ENCODE measurements around the gene SLC12A2.

Gene SLC12A2

DNA sequence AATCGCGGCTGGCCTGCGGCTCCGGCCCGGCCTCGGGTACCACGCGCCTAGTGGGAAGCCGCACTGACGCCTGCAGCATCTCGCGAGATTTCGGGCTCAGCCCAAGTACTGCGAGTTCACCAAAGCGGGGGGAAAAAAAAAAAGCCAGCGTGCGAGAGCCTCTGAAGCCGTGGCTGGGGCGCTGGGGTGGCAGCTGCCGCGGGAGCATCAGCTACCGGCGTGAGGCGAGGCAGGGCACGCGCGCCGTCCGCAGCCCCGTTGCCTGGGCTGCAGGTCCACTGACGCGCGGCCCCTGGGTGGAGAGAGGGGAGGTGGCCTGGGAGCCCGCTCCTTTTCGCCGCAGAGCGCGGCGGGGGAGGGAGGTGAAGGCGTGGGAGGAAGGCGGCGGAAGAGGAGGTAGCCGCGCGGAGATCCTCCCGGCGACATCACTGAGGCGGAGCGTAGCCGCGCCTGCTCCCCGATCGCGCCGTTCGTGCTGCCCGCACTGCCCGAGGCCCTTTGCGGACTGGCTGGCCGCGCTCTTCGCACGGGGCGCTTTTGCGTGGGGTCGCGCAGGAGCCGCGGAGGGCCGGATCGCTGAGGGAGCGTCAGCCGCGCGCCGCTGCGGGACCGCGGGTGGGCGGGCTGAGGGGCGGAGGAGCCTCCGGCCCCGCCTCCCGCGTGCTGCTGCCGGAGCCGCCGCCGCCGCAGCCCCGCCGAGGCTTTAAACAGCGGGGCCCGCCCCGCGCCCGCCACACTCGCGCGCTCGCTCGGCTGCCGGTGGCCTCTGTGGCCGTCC lies at the start of gene SLC12A2:
Gene SLC12A2, plus strand, starts transcription at position 734 of the 778 bp plus-strand sequence. CDS start 189 bp downstream, outside the sequence.
- DNase-seq, result no peak

DNA sequence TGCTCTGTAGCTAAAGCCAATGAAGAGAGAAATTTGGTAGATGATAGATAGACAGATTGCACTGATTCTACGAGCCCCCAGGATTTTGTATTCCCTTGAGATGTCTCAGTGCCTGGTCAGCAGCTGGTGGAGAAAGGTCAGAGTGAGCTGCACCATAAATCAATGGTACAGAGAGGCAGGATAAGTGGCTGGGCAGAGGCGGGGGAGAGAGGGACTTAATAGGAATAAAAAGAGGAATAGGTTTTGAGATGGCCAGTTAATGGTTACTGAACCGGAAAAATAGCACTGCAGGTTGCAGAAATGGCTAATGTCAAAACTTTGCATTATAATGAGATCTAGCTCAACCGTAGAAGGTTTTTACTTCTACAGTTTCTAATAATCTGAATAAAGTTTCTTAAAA lies 47.9 kb upstream of the SLC12A2 start:
- DNase-seq, result no peak

DNA sequence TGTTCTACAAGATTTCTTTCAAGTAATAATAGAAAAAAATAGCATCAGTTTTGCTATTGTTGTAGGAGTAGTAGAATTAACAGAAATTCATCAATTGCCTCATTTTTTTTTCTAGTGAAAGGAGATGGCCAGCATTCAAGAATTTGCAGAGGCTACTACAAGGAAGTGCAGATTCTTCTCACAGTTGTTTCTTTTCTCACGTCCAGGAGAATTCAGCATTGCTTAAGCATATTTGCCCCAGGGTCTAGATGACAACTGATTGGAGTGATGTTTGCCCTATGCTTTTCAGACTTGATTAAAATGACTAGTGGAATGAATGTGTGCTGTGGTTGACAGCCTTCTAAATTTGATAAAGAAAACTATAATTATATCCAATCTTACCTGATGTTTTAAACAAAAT lies 46.6 kb upstream of the SLC12A2 start:
- no peak for DNase-seq

DNA sequence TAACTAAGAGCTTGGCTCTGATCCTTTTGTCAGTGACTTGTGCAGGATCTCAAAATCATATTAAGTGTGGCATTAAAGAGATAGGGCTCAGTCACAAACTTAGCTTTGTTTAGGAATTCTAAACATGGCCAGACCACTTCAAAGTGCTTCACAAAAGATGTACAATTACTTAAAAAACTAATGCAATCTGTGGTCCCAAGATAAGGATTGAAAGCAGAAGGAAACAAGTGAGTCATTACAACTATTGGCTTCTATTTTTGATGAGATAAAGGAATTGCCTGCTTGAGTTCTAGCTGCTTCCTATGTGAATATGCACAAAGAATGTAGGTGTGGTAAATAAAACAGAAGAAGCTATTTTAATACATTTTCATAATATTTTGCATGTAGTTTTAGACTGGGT lies 44.9 kb upstream of the SLC12A2 start:
- no peak for DNase-seq

DNA sequence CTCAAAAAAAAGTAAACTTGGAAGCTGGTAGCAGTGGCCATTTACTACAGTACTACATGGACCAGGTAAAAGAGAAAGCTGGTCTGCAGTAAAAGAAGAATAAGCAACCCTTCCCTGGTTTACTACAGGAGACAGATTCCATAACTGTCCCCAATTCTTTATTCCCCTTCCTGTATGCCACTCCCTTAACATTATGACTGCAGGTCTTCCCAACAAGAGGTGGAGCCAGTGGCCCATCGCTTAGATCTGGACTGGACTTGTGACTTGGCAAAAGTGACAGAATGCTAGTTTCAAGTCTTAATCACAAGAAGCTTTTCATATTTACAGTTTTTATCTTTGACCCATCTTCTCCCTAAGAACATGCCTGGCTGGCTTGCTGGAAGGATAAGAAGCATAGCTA lies 42.6 kb upstream of the SLC12A2 start:
- DNase-seq, result no peak

DNA sequence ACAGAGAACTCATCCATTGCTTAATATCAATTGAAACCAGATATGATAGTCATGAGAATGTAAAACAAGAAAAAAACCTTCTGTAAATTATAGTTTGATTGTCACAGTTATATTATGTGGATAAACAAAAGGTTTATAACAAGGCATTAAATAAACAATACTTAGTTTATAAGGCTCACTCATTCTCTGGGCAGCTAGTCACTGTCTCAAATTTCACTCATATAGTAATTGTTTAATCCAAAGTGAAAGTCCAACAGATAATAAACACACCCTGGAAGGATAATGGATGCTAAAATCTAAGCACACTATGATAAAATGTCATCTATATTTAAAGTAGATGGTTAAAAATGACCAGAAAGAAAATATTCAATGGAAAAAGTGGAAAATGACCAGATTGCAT lies 30.8 kb upstream of the SLC12A2 start:
- DNase-seq, result no peak

DNA sequence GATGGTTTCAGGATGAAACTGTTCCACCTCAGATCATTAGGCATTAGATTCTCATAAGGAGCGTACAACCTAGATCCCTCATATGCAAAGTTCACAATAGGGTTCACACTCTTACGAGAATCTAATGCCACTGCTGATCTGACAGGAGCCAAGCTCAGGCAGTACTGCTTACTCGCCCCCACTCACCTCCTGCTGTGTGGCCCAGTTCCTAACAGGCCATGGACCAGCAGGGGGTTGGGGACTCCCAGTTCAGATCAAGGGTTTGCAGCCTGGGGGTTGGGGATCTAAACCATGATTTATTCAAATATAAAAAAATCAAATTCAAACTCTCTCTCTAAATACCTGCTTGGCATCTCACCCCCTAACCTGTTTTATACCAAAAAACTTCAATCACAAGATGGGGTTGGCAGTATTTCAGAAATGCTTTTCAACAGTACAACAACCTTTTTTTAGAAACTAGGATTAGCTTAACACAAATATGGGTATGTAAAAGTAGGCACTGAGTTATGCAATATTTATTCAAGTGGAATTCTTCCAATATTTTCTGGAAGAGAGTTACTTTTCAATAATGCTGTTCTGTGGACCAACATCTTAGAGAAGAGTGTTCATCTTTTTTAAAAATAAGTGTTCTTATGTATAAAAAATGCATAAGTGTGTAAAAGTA lies 30.1 kb upstream of the SLC12A2 start:
- DNase-seq, result no peak

DNA sequence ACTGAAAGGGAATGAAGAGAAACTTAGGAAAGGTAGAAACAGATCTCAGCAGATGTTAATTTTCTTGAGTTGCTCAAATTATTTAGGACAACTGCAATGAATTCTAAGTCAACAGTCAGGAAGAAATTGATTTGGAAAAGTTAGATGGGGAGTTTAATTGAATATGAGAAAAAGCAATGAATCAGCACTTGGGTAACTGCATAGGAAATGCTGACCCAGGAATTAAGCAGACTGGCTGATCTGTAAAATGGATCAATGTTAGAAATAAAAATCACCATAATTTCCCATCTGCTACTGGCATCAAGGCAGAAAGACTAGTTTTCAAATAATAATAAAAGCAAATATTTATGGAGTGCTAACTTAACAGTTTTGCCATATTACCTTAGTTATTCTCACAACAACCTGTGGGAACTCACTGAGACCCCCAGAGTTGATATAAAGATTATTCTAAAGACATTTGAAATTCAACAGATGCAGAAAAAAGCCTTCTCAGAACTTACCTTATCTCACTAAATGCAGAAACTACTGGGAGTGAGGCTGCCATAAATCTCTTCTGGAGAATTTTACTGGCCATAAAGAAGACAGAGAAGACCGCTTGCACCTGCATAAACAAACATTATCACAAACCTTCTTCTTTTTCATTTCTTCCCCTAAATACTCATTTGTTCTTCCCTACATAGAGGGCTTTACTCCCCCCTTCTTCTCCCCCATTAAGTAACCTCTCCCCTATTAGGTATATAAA lies 22.8 kb upstream of the SLC12A2 start:
- no peak for DNase-seq

DNA sequence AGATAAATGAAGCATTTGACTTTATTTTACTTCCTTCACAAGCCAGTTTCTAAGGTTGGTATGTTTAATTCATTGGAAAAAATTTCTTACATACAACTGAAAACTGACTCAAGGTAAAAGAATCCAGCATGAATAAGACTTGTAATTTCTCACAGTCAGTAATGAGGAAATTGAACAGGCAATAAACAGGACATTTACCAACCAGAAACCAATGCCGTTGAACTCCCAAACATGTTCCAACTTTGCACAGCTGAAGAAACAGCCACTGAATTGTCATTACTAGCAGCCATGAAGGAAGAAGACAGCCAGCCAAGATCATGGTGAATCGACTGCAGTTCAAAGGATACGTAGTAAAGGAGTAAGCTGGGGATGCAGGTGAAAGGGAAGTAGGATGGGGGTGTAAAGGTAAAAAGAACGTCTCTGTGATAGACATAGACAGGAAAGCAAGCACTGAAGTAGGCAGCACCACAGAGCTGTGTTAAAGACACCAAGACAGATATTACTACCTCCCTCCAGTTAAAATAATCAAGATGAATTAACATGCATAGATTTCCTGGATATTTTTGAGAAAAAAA lies 21.3 kb upstream of the SLC12A2 start:
- DNase-seq, result no peak

DNA sequence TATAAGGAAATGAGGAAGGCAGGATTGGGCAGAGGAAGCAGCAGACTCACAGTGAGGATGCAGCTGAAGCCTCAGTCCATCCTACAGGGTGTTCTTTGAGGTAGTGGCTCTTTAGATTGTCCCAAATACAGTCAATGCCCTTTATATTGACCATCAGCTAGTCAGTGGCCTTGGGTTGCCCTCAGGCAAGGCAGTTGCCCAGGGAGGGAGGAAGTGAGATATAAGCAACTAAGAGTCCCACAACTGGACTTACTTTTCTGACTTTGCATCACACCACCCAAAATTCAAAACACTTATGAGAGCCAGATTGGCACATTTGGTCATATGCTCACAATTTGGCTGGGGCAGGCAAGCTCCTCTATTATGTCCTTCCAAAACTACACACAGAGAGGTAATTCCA lies 9.4 kb upstream of the SLC12A2 start:
- no peak for DNase-seq

DNA sequence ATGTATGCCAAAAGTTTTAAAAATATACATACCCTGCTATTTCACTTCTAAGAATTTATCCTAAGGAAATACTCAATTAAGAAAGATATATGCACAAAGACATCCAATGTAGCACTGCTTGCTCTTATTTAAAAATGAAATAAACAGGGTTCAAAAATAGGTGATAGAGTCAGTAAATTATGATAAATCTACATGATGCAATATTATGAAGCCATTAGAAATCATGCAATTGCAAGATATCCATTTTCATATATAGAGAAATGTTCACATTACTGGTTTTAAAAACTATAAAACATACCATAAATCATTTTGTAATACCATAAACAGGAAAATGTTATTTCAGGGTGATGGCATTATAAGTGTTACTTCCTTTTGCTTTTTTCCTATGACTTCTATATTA lies 8.6 kb upstream of the SLC12A2 start:
- DNase-seq, result no peak

DNA sequence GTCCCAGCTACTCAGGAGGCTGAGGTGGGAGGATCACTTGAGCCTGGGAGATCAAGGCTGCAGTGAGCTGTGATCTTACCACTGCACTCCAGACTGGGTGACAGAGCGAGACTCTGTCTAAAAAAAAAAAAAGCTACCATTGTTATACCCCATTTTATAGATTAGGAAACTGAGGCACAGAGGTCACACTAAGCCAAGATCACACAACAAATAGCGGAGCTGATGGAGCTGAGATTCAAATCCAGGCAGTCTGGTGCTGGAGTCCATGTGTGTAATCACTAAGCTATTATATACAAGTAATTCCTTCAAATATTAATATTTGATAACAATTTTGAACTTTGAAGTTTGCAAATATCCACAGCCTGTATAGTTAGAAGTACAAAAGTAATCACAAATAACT lies 6.0 kb upstream of the SLC12A2 start:
- no peak for DNase-seq

DNA sequence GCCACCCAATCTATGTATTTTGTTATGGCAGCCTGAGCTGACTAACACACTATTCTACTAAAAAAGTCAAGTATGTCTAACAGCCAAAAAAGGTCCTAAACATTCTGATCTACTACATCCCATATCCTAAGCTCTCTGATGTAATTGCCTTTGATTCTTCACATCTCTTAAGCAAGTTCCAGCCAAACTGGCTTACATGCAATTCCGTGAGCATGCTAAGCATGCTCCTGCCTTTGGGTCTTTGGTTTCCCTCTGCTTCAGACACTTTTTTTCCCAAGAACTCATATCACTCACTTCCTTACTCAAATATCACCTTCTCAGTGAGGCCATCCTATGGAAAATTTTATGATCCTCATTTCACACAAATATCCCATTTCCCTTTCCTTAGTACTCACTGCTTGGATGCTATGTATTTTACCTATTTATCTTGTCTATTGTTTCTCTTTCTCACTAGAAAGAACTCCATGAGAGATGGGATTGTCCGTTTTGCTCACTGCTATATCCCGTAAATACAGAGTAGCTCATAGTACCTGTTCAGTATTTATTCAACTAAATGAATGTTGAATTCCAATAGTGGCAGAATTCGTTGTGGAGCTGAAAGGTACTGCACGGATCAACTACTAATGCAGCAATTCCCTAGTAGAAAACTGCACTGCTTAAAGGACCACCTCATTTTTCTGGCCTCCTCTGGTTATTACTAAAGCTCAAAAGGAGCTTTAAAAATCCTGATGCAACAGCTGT lies 2.3 kb upstream of the SLC12A2 start:
- DNase-seq, result no peak

DNA sequence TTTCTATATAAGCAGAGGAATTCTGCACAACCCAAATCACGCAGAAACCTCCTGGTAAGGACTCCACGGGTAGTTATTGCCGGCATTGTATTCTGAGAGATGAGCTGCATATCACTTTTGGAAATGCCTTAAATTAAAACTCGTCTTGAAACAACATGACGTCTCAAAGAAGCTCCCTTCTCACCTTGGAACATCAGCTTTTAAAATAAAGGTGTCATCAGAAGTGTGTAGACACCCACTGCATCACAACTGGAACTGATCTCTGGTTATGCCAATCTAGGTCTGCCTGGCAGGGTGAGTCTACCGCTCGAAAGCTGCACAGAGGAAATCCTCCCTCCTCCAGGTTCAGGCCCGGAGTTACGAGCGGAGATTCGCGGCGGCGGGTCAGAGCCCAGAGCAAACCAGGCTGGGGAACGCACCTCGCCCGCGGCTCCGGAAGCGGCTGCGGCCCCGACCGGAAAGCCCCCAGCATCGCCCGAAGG lies 974 bp upstream of the SLC12A2 start:
- DNase-seq, result no peak

DNA sequence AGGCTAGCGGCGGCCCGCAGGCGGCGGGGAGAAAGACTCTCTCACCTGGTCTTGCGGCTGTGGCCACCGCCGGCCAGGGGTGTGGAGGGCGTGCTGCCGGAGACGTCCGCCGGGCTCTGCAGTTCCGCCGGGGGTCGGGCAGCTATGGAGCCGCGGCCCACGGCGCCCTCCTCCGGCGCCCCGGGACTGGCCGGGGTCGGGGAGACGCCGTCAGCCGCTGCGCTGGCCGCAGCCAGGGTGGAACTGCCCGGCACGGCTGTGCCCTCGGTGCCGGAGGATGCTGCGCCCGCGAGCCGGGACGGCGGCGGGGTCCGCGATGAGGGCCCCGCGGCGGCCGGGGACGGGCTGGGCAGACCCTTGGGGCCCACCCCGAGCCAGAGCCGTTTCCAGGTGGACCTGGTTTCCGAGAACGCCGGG lies 253 bp downstream of the SLC12A2 start:
- DNase-seq, result no peak

DNA sequence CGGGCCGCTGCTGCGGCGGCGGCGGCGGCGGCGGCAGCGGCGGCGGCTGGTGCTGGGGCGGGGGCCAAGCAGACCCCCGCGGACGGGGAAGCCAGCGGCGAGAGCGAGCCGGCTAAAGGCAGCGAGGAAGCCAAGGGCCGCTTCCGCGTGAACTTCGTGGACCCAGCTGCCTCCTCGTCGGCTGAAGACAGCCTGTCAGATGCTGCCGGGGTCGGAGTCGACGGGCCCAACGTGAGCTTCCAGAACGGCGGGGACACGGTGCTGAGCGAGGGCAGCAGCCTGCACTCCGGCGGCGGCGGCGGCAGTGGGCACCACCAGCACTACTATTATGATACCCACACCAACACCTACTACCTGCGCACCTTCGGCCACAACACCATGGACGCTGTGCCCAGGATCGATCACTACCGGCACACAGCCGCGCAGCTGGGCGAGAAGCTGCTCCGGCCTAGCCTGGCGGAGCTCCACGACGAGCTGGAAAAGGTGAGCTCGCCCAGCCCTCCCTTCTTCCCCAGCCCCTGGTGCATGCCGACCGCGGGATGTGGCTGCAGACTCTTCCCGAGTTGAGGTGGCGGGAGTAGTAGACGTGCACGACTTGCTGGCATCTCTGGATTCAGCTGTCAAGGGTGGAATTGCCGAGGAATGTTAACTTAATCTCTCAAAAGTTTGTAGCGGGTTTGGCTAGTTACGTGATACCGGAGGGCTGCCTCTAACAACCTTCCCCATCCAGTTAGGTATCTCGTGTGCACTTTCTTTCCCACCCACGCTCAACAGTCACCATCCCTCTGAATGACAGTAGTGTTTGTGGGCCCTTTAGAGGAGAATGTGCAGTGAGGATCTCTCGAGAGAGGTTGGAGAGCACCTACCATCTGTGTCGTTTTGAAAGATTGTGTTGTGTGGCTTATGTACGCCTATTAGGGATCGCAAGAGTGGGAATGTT lies 932 bp downstream of the SLC12A2 start:
- no peak for DNase-seq

DNA sequence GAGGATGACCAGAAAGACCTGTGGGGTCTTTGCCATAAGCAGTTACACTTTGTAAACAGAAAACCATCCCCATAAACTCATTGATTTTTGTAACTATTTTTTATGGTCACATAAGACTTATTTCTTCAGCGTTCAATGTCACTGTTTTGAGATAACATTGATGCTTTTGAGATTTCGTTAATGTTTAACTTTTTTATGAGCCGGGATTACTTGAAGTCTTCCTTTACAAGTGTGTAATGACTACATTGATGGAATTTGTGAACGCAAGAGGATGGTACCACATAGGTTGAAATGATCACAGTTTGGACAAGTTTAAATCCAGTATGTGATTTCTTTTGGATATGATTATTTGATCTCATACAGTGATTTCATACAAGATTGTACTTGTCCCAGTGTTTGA lies 1.8 kb downstream of the SLC12A2 start:
- no peak for DNase-seq

DNA sequence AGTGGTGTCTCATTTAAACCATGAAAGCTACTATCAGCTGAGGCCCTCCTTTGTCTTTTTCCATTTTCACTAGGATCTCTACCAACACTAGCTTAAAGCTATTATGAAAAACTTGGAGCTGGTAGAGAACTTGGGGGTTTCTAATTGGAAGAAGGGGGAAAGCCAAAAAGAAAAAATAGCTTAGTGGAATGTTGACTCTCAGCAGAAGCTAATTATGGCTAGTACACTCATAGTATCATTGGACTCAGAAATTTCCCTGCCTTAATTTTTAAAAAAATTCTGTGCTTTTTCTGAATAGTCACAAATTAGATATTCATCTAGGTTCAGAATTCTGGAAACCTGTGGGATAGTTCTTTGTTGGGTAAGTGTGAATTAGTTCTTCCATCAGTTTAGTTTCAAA lies 8.0 kb downstream of the SLC12A2 start:
- DNase-seq, result no peak

DNA sequence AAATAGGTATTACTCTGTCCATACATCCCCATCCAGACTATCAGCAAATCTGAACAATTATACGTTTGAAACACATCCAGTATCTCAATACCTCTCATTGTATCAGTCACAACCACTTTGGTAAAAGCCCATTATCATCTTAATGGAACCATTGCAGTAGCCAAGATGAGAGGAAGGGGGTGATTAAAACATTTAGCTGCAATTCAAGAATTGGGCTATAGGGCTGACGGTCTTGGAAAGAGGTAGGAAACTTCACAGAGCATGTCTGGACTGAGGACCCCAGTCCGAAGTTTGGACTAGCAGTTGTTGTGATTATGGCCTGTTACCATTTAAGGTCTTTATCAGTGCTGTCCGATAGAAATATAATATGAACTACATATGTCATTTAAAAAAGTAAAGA lies 8.6 kb downstream of the SLC12A2 start:
- no peak for DNase-seq

DNA sequence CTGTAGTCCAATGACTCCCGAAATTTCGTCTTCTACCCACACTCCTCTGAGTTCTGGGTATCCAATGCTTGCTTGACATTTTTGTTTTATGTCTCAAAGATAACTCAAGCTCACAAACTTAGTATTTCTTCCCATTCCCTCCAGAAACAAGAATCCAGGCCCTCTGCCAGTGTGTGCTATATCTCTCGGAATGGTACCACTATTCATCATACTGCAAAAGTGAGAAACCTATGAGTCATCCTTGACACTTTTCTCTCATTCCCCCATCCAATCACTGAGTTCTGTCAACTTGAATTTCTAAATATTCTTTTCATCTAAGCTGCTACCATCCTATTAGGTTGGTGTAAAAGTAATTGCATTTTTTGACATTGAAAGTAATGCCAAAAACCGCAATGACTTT lies 9.8 kb downstream of the SLC12A2 start:
- DNase-seq, result no peak

DNA sequence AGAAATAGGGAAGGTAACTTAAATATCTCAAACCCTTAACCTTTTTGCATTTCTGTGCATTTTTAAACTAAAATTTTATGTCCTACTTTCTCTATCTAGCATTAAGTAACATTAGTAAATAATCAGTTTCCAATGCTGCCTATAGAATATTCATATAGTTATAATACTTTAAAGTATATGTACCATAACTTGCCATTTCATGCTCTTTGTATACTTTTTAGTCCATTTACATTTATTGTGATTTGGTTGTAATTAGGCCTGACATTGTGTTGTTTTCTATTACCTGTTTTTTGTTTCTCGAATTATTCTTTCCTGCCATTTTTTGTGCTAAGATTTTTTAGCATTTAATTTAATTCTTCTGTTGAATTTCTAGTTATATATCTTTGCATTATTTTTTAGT lies 13.7 kb downstream of the SLC12A2 start:
- no peak for DNase-seq

DNA sequence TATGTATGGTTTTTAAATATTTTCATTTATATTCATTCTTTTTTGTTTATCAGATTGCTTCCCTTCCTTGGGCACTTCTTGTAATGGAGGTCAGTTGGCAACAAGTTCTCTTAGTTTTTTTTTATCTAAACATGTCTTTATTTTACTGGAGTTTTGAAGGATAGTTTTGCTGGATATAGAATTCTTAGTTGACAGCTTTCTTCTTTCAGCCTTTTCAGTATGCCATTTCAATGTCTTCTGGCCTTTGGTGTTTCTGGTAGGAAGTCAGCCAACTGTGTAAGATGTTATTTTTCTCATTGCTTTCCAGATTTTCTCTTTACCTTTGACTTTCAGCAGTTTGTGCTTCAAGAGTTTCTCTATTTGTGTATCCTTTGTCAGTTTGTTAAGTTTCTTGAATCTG lies 14.2 kb downstream of the SLC12A2 start:
- DNase-seq, result no peak
